CD14-positive monocyte (primary cell): ENCODE measurements around the gene DCUN1D3. TPM values are rescaled to one million over a fixed set of nuclear protein-coding genes. Genes with fewer than 3 reads are reported as not detected.

Experiments
- DNase-seq, 3 donors: peaks; one replicate each; pipeline ENCODE4 v3.0.0-alpha.2; 2011 to 2022
- H2AFZ ChIP-seq: 2 replicates; pipeline ENCODE4 v1.6.0; 2012; ENCODE audit warnings: mild to moderate bottlenecking, low read depth, low read length, inconsistent platforms; ENCODE audit not compliant: insufficient read depth, poor library complexity, severe bottlenecking
- H3K27ac ChIP-seq, 2 donors: 1 replicate in 1 of 2; 2 replicates in 1 of 2; pipeline ENCODE4 v1.5.1; 2012 to 2013; ENCODE audit warnings: low read length in 2 of 2, control low read depth in 1 of 2, inconsistent platforms in 1 of 2, low read depth in 1 of 2, mild to moderate bottlenecking in 1 of 2
- H3K27me3 ChIP-seq, 2 donors: one replicate each; pipeline versions ENCODE4 v1.6.0 to v1.6.1; 2011 to 2013; ENCODE audit warnings: low read length in 2 of 2; ENCODE audit not compliant: control insufficient read depth in 2 of 2, insufficient read depth in 2 of 2
- H3K36me3 ChIP-seq, 2 donors: replicated peaks in 1 of 2; 1 replicate in 1 of 2; 2 replicates in 1 of 2; pipeline versions ENCODE4 v1.5.1 to v1.6.1; 2012 to 2013; ENCODE audit warnings: low read length in 2 of 2, control low read depth in 1 of 2, inconsistent platforms in 1 of 2, mild to moderate bottlenecking in 1 of 2; ENCODE audit not compliant: insufficient read depth in 2 of 2, control insufficient read depth in 1 of 2
- H3K4me1 ChIP-seq, 2 donors: 1 replicate in 1 of 2; 2 replicates in 1 of 2; pipeline versions ENCODE4 v1.5.1 to v1.6.1; 2012 to 2013; ENCODE audit warnings: low read length in 2 of 2, control low read depth in 1 of 2, inconsistent platforms in 1 of 2, mild to moderate bottlenecking in 1 of 2, moderate library complexity in 1 of 2; ENCODE audit not compliant: insufficient read depth in 2 of 2, control insufficient read depth in 1 of 2
- H3K4me2 ChIP-seq: replicated peaks from 2 replicates; pipeline ENCODE3; 2012; ENCODE audit warnings: low read length, moderate library complexity, mild to moderate bottlenecking; ENCODE audit not compliant: poor library complexity, severe bottlenecking; ENCODE audit errors: extremely low read depth
- H3K4me3 ChIP-seq, 3 experiments: fragments of 200-600 bp in 1 of 3; sonication (generic) in 1 of 3; replicated peaks in 1 of 3; 1 replicate in 2 of 3; 2 replicates in 1 of 3; pipeline ENCODE4 v1.5.1; 2011 to 2013; ENCODE audit warnings: low read length in 3 of 3, mild to moderate bottlenecking in 3 of 3, control low read depth in 2 of 3, low read depth in 2 of 3, inconsistent platforms in 1 of 3, moderate library complexity in 1 of 3
- H3K79me2 ChIP-seq: 2 replicates; pipeline ENCODE4 v1.6.0; 2012; ENCODE audit warnings: mild to moderate bottlenecking, control low read depth, inconsistent platforms, low read length, moderate library complexity; ENCODE audit not compliant: insufficient read depth
- H3K9ac ChIP-seq: 2 replicates; pipeline ENCODE4 v1.6.0; 2017; ENCODE audit warnings: low read length, mild to moderate bottlenecking; ENCODE audit not compliant: insufficient read depth, poor library complexity, severe bottlenecking
- H3K9me3 ChIP-seq, 2 donors: replicated peaks in 1 of 2; 1 replicate in 1 of 2; 2 replicates in 1 of 2; pipeline versions ENCODE4 v1.5.1 to v1.6.1; 2012 to 2013; ENCODE audit warnings: low read length in 2 of 2, control low read depth in 1 of 2; ENCODE audit not compliant: control insufficient read depth in 1 of 2, insufficient read depth in 1 of 2
- H4K20me1 ChIP-seq: 2 replicates; pipeline ENCODE4 v1.6.0; 2012; ENCODE audit warnings: mild to moderate bottlenecking, low read length, control low read depth, moderate library complexity; ENCODE audit not compliant: insufficient read depth
- H3K27ac Mint-ChIP-seq, 7 donors: one replicate each; pipeline ENCODE4 v1.8.0; 2020; ENCODE audit warnings: mild to moderate bottlenecking in 7 of 7, mixed read lengths in 7 of 7, moderate library complexity in 6 of 7, inconsistent platforms in 2 of 7
- H3K27me3 Mint-ChIP-seq, 3 donors: one replicate each; pipeline ENCODE4 v1.8.0; 2021 to 2022; ENCODE audit warnings: low read depth in 3 of 3, mild to moderate bottlenecking in 3 of 3, mixed read lengths in 3 of 3, moderate library complexity in 3 of 3, inconsistent platforms in 1 of 3
- H3K36me3 Mint-ChIP-seq, 2 donors: one replicate each; pipeline ENCODE4 v1.8.0; 2020; ENCODE audit warnings: mixed read lengths in 2 of 2, inconsistent platforms in 1 of 2, mild to moderate bottlenecking in 1 of 2
- H3K4me1 Mint-ChIP-seq: one replicate; pipeline ENCODE4 v1.8.0; 2020; ENCODE audit warnings: mild to moderate bottlenecking, mixed read lengths
- H3K4me3 Mint-ChIP-seq, 2 donors: one replicate each; pipeline ENCODE4 v1.8.0; 2020; ENCODE audit warnings: mild to moderate bottlenecking in 2 of 2, mixed read lengths in 2 of 2, moderate library complexity in 1 of 2
- H3K9me3 Mint-ChIP-seq, 7 donors: one replicate each; pipeline ENCODE4 v1.8.0; 2020 to 2022; ENCODE audit warnings: mixed read lengths in 7 of 7, mild to moderate bottlenecking in 6 of 7, moderate library complexity in 6 of 7, inconsistent platforms in 2 of 7
- CTCF ChIP-seq: fragments of 200-600 bp; IDR thresholded peaks from one replicate; pipeline ENCODE4 v1.8.0; 2022; ENCODE audit warnings: antibody characterized with exemption, mild to moderate bottlenecking
- whole genome bisulfite sequencing: methylation state at CpG from one replicate; pipeline ENCODE4 v1.1.5; 2013; ENCODE audit warnings: missing lambda C conversion rate; ENCODE audit not compliant: insufficient coverage; 5-methylcytosine and 5-hydroxymethylcytosine counted together
- intact Hi-C, 2 donors: fragments of 100-400 bp; cut with micrococcal nuclease; formaldehyde crosslinking; loops; one replicate each; pipeline versions ENCODE4 v1.15.0 to v1.15.1; 2023
- polyA plus RNA-seq, 3 donors: library from polyadenylated mRNA; depleted of rRNA in 1 of 3; unstranded in 2 of 3; stranded (reverse) in 1 of 3; fragments of 300-500 nt in 2 of 3; fragments of >200 nt in 1 of 3; fragmentation: Illumina TruSeq in 2 of 3; gene quantifications; 1 replicate in 2 of 3; 2 replicates in 1 of 3; pipeline ENCODE4 v1.2.3, GENCODE V29; 2012 to 2021

DCUN1D3 gene
- polyA plus RNA-seq, 3 donors: 1.0 to 3.4 (median 1.3) TPM

GRCh38 chr16:20901436-20902112, 1.4 kb upstream of the DCUN1D3 start:
- H3K9me3 Mint-ChIP-seq: peaks cover 0 to 2% (median 0%) of the 10 kb centered on the region in 7 donors
- Histone ChIP-seq H3K27ac (peak overlapping the region; percentile 87 to 97), H3K4me2 (peak overlapping the region; percentile 91), H3K9ac (peak overlapping the region; percentile 91), H3K4me1 (peaks cover 61 to 85% of the 10 kb centered on the region in 2 donors), H3K36me3 (no peaks in the 10 kb centered on the region), H3K4me3 (peak overlapping the region; percentile 53 to 83 (median 76)), H3K9me3 (no peaks in the 10 kb centered on the region), H2AFZ (peak overlapping the region; percentile 54), H3K79me2 (peaks cover 65% of the 10 kb centered on the region), H4K20me1 (peaks cover 14% of the 10 kb centered on the region), H3K27me3 (no peaks in the 10 kb centered on the region)
- intact Hi-C loops: no loop called here
- H3K27ac Mint-ChIP-seq: peak overlapping the region; percentile 96 to 100 (median 99)
- no peak for TF ChIP-seq CTCF
- H3K27me3 Mint-ChIP-seq: peaks cover 0 to 6% (median 0%) of the 10 kb centered on the region in 3 donors
- peak; percentile 79 to 90 (median 85) for DNase-seq
- H3K36me3 Mint-ChIP-seq: peaks cover 14 to 27% of the 10 kb centered on the region in 2 donors
- peaks cover 82% of the 10 kb centered on the region for H3K4me1 Mint-ChIP-seq
- H3K4me3 Mint-ChIP-seq: peak overlapping the region; percentile 89 to 95
- WGBS: 50% methylated on average over 21 of the region's 27 CpGs

DNA sequence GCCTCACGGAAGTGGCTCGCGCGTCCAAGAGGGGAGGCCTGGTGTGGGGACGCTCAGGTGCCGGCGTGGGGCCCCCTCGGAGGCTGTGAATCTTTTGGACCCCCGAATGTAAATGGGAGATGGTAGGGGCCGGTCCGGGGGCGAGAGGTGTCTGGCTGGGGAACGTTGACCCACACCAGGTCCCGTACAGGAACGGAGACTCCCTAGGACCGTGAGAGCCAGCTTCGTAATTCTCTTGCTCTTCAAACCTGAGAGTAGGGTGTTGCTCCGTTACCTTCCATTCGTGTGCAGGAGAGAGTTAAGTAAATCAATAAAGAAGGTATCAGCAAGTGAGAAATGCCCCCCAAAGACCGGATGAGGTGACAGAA, 894 bp upstream of the DCUN1D3 start:
- H2AFZ ChIP-seq: peak overlapping the region; percentile 54
- 1% methylated on average over 18 of the region's 20 CpGs for WGBS

More for the DNA sequence above, 894 bp upstream of the DCUN1D3 start:
- Histone ChIP-seq H3K4me2 (peak overlapping the region; percentile 91), H3K79me2 (peaks cover 70% of the 10 kb centered on the region), H4K20me1 (peaks cover 14% of the 10 kb centered on the region), H3K27me3 (no peaks in the 10 kb centered on the region), H3K9me3 (no peaks in the 10 kb centered on the region), H3K4me3 (peak overlapping the region; percentile 53 to 83 (median 76)), H3K27ac (peak overlapping the region; percentile 87 to 97), H3K4me1 (peaks cover 60 to 80% of the 10 kb centered on the region in 2 donors), H3K9ac (peak overlapping the region; percentile 91), H3K36me3 (peaks cover 0 to under 1% of the 10 kb centered on the region in 2 donors)
- no peak for DNase-seq
- peak overlapping the region; percentile 89 to 95 for H3K4me3 Mint-ChIP-seq
- peak overlapping the region; percentile 96 to 100 (median 99) for H3K27ac Mint-ChIP-seq
- no peak for TF ChIP-seq CTCF
- intact Hi-C loops: no loop called here
- H3K4me1 Mint-ChIP-seq: peaks cover 77% of the 10 kb centered on the region
- peaks cover 0 to 6% (median 0%) of the 10 kb centered on the region in 3 donors for H3K27me3 Mint-ChIP-seq
- H3K36me3 Mint-ChIP-seq: peaks cover 14 to 30% of the 10 kb centered on the region in 2 donors
- H3K9me3 Mint-ChIP-seq: peaks cover 0 to 2% (median 0%) of the 10 kb centered on the region in 7 donors
